Neutrophil (primary cell): ENCODE data around the gene NALCN.

ENCODE experiments used
- H3K27ac ChIP-seq: fragments of 200-600 bp; sonication (generic); 2 replicates; pipeline ENCODE4 v1.5.1; 2016; ENCODE audit warnings: mild to moderate bottlenecking, moderate library complexity
- H3K27me3 ChIP-seq: fragments of 200-600 bp; sonication (generic); 2 replicates; pipeline ENCODE4 v1.6.0; 2016; ENCODE audit warnings: mild to moderate bottlenecking
- H3K36me3 ChIP-seq: fragments of 200-600 bp; sonication (generic); 2 replicates; pipeline ENCODE4 v1.5.1; 2017
- H3K4me1 ChIP-seq, 2 experiments: fragments of 200-600 bp in 1 of 2; sonication (generic) in 1 of 2; 1 replicate in 1 of 2; 2 replicates in 1 of 2; pipeline versions ENCODE4 v1.5.1 to v1.6.1; 2013 to 2016; ENCODE audit warnings: low read depth in 1 of 2, low read length in 1 of 2, mild to moderate bottlenecking in 1 of 2, moderate library complexity in 1 of 2; ENCODE audit not compliant: control insufficient read depth in 1 of 2, insufficient read depth in 1 of 2
- H3K4me3 ChIP-seq, 2 experiments: fragments of 200-600 bp in 1 of 2; sonication (generic) in 1 of 2; 1 replicate in 1 of 2; 2 replicates in 1 of 2; pipeline ENCODE4 v1.5.1; 2013 to 2016; ENCODE audit warnings: low read depth in 1 of 2, low read length in 1 of 2, mild to moderate bottlenecking in 1 of 2, moderate library complexity in 1 of 2
- H3K9me3 ChIP-seq: fragments of 200-600 bp; sonication (generic); 2 replicates; pipeline ENCODE4 v1.5.1; 2016
- TF ChIP-seq, protein P1 (sequence below): fragments of 200-600 bp; sonication (generic); IDR thresholded peaks from 2 replicates; pipeline ENCODE4 v1.5.1; 2016; ENCODE audit warnings: antibody characterized with exemption

NALCN gene

DNA sequence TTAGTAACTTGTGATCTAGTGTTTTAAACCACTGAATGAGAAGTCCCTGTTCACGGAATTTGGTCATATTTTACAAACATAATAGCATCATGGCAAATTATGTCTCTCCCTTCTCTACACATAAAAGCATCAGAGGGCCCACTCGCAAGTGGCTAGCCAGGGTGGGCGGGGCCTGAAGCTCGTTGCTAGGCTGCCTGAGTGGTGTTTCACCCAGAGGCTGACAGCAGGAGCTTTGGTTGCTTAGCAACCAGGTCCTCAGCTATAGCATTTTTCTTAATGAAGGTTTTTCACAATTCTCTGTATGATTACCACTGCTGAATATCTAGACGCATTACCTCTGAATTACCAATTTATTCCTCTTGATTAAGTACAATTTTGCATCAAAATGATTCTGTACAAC lies 126.5 kb downstream of the NALCN start:
- H3K27ac ChIP-seq = no peak overlapping the region
- H3K27me3 ChIP-seq = no peaks in the 10 kb centered on the region
- H3K9me3 ChIP-seq = no peaks in the 10 kb centered on the region
- H3K4me3 ChIP-seq = no peak overlapping the region
- no peaks in the 10 kb centered on the region for H3K4me1 ChIP-seq
- H3K36me3 ChIP-seq = no peaks in the 10 kb centered on the region
- TF ChIP-seq, protein P1, sequence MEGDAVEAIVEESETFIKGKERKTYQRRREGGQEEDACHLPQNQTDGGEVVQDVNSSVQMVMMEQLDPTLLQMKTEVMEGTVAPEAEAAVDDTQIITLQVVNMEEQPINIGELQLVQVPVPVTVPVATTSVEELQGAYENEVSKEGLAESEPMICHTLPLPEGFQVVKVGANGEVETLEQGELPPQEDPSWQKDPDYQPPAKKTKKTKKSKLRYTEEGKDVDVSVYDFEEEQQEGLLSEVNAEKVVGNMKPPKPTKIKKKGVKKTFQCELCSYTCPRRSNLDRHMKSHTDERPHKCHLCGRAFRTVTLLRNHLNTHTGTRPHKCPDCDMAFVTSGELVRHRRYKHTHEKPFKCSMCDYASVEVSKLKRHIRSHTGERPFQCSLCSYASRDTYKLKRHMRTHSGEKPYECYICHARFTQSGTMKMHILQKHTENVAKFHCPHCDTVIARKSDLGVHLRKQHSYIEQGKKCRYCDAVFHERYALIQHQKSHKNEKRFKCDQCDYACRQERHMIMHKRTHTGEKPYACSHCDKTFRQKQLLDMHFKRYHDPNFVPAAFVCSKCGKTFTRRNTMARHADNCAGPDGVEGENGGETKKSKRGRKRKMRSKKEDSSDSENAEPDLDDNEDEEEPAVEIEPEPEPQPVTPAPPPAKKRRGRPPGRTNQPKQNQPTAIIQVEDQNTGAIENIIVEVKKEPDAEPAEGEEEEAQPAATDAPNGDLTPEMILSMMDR = no peak

DNA sequence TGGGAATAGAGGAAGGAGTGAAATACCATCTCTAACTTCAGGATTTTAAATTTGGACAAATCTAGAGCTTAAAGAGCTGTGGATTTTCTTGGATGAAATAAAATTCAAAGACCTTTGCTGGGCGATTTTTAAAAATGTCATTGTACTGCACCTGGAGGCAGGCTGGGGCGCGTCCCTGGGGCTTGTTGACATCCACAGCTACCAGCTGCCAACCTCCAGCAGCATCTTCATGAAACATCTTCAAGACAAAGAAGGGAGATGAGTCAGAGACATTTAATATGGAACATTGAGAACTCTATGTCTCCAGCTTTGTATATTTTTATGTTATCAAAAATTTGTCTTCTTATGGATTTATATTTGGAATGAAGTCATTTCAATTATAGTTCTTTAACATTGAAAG lies 132.5 kb downstream of the NALCN start:
- Histone ChIP-seq H3K36me3 (no peaks in the 10 kb centered on the region), H3K9me3 (no peaks in the 10 kb centered on the region), H3K4me3 (no peak overlapping the region), H3K27ac (no peak overlapping the region), H3K27me3 (no peaks in the 10 kb centered on the region), H3K4me1 (no peaks in the 10 kb centered on the region)
- TF ChIP-seq, protein P1 = no peak

DNA sequence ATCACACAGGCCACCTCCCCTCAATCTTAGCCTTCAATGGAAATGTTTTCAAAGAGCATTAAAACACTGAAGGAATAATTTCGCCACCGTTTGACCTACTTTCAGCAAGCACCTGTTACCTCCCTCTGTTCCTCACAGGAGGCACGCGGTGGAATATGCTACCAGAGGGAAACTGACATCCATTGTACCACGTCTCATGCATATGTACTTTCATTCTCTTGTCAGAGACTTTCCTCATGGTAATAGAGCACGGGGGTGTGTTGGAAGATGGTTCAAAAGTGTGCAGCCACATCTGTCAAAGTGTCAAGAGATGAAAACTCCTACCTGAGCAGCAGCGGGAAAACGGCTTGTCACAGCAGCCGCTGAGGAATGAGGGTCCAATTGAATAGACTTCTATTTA lies 143.4 kb downstream of the NALCN start:
- TF ChIP-seq, protein P1 = no peak
- H3K36me3 ChIP-seq = no peaks in the 10 kb centered on the region
- H3K4me1 ChIP-seq = no peaks in the 10 kb centered on the region
- H3K9me3 ChIP-seq = no peaks in the 10 kb centered on the region
- H3K27ac ChIP-seq = no peak overlapping the region
- no peak overlapping the region for H3K4me3 ChIP-seq
- H3K27me3 ChIP-seq = no peaks in the 10 kb centered on the region

DNA sequence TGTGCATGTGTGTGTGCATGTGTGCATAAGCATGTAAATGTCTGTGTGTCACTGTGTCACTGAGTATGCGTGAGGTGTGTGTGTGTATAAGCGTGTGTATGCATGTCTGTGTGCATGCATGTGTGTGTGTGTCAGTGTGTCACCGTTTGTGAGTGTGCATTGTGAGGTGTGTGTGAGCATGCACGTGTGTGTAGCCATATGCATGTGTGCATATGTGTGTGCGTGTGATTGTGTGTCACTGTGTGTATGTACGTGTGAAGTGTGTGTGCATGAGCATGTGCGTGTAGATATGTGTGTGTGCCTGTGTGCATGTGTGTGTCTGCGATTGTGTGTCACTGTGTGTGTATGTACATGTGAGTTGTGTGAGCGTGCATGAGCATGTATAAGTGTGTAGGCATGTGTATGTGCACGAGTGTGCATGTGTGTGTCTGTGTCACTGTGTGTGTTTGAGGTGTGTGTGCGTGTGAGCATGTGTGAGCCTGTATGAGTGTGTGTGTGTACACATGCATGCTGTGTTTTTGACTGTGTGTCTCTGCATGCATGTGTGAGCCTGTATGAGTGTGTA lies 144.5 kb downstream of the NALCN start:
- Histone ChIP-seq H3K4me3 (no peak overlapping the region), H3K4me1 (no peaks in the 10 kb centered on the region), H3K27me3 (no peaks in the 10 kb centered on the region), H3K36me3 (no peaks in the 10 kb centered on the region), H3K27ac (no peak overlapping the region), H3K9me3 (no peaks in the 10 kb centered on the region)
- TF ChIP-seq, protein P1 = no peak

DNA sequence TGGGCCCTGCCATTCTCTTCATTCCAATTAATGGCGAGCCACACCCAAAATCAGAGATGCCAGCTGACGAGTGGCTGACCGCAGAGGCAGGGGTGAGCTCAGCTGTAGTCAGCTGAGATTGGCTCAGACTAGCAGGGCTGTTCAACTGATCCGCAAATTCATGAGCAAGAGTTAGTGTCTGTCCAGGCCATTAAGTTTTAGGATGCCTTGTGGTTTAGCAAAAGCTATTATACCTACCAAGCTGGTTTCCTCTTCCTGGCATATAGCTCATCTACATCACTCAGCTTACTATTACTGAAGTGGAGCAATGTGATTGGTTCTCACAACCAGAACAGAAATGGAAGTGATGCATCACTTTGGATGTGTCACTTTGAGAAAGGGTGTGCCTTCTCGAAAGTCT lies 148.7 kb downstream of the NALCN start:
- no peaks in the 10 kb centered on the region for H3K4me1 ChIP-seq
- H3K9me3 ChIP-seq = no peaks in the 10 kb centered on the region
- no peak overlapping the region for H3K4me3 ChIP-seq
- H3K27me3 ChIP-seq = no peaks in the 10 kb centered on the region
- TF ChIP-seq, protein P1 = no peak
- no peaks in the 10 kb centered on the region for H3K36me3 ChIP-seq
- no peak overlapping the region for H3K27ac ChIP-seq

DNA sequence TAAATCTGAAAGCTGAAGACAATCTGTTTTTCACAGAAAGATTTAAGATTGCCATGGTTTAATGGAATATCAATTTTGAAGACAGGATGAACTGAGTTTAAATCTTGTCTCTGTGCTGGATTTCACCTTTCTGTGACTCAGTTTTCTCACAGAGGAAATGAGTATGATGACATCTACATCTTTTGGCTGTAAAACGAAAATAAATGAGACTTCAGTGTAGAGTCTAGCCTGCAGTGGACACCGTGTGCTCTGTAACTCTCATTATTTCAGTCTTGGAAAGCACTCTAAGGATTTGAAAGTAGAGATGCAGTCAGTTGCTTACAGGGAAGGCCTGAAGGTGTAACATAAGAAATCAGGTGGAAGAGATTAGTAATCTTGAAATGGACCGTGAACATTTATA lies 150.4 kb downstream of the NALCN start:
- Histone ChIP-seq H3K9me3 (no peaks in the 10 kb centered on the region), H3K36me3 (no peaks in the 10 kb centered on the region), H3K27ac (no peak overlapping the region), H3K27me3 (no peaks in the 10 kb centered on the region), H3K4me3 (no peak overlapping the region), H3K4me1 (no peaks in the 10 kb centered on the region)
- TF ChIP-seq, protein P1 = no peak
